Measurements from ENCODE around the gene SMIM28.

The SMIM28 gene

DNA sequence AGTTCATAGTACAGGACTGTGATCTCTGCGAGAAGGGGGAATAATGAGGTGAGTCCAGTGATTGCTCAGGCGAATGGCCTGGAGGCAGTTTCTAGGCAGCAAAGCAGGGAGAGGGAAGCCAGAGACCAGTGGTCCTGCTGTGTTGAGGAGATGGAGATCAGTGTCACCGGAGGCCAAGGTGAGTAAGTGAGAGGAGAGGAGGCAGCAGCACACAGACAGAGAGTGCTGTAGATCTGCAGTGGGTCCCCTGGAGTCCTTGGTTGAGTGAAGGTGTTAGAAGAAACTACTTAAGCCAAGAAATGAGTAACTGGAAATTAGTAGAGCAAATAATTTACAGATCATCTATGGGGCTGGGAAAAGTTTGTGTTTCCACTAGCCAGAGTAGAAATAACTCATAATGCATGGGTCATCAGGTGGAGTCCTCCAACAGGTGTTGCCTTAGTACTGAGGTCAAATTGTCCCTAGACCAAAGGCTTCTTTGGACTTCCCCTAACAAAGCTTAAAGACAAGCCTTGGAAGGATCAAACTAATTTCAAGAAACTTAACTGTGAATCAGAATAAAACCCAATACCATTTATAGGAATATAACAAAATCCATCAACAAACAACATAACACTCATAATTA lies 39.9 kb downstream of the SMIM28 start:
- H3K4me3 ChIP-seq (ENCODE audit: low read depth, low read length), result no peak overlapping the region
- TF ChIP-seq, protein P1, sequence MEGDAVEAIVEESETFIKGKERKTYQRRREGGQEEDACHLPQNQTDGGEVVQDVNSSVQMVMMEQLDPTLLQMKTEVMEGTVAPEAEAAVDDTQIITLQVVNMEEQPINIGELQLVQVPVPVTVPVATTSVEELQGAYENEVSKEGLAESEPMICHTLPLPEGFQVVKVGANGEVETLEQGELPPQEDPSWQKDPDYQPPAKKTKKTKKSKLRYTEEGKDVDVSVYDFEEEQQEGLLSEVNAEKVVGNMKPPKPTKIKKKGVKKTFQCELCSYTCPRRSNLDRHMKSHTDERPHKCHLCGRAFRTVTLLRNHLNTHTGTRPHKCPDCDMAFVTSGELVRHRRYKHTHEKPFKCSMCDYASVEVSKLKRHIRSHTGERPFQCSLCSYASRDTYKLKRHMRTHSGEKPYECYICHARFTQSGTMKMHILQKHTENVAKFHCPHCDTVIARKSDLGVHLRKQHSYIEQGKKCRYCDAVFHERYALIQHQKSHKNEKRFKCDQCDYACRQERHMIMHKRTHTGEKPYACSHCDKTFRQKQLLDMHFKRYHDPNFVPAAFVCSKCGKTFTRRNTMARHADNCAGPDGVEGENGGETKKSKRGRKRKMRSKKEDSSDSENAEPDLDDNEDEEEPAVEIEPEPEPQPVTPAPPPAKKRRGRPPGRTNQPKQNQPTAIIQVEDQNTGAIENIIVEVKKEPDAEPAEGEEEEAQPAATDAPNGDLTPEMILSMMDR (IDR thresholded peaks at IDR 0.05; ENCODE audit: low read depth, low read length), result no peak

DNA sequence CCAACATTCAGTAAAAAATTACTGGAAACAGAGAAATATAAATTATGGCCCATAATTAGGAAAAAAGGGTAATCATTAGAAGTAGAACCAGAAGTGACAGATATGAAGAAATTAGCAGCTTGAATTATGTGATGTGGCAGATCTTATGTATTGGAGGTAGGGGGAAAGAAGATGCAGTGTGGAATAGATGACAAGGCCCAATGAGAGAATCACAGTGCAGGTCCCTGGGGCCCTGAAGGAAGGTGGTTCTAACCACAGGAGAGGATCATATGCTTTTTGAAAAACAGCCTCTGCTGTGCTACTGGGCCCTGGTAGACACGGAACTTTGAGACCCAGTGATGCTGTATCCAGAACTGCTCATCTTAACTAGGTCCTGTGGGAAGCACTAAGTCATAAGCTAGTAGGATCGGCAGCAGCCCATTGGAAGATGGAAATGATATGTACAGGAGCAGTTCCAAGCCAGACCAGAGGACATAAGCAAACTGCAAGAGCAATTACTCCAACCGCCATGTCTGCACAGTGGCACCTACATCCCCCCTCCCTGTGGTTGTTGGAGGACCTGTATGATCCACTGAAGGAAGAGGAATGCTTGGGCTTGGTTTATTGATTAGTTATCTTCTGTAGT lies 40.5 kb downstream of the SMIM28 start:
- TF ChIP-seq, protein P1 (IDR thresholded peaks at IDR 0.05; ENCODE audit: low read depth, low read length), result no peak
- H3K4me3 ChIP-seq (ENCODE audit: low read depth, low read length), result no peak overlapping the region

DNA sequence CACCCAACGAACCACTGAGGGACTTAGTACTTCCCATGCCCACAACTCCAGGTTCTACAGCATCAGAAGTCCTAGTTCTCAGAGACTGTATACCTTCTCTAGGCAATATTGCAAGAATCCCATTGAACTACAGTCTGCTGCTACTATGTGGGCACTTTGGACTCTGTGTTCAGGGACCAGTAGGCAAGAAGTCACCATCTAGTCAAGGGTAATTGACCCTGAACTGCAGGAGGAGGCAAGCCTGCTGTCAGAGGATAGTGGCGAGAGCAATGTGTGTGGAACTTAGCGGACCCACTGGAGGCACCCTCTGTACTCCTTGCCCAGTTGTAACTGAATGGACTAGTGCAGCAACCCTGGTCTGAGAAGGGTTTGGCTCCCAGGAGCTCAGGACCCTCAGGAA lies 42.1 kb downstream of the SMIM28 start:
- no peak overlapping the region for H3K4me3 ChIP-seq (ENCODE audit: low read depth, low read length)
- TF ChIP-seq, protein P1 (IDR thresholded peaks at IDR 0.05; ENCODE audit: low read depth, low read length), result no peak

DNA sequence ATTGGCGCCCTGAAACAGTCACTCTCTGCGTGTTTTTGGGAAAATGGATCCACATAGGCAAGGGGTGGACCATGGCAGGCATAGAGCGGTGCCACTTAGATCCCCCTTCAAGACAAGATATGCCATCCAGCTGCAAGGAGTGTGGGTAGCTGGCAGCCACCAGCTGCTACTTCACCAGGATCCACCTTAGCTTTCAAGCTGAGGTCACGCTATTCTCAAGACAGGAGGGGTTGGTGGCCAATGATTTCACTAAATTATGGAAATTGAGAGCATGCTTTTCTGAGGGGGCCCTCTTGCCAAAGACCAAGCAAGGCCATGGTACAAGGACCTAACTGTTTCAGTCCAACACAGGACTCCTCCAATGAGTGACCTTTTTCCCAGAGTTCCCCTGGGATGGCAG lies 42.7 kb downstream of the SMIM28 start:
- H3K4me3 ChIP-seq (ENCODE audit: low read depth, low read length), result no peak overlapping the region
- TF ChIP-seq, protein P1 (IDR thresholded peaks at IDR 0.05; ENCODE audit: low read depth, low read length), result no peak

DNA sequence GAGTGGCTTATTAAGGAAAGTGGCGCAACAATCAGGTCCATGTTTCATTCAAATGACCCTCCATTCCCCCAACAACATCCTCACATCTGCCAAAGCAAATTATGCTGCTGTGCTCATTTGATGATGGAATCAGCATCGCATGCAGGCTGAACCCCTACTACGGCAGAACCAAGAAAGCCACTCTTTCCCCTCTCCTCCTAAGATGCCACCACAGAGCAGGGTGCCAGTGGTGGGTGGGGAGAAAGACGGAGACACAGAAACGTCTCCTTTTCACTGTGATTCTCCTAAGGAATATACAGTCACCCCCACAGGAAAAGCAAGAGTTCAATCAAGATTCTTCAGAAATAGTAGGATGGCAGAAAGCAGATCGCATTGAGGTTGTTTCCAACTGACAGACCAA lies 43.4 kb downstream of the SMIM28 start:
- H3K4me3 ChIP-seq (ENCODE audit: low read depth, low read length), result no peak overlapping the region
- TF ChIP-seq, protein P1 (IDR thresholded peaks at IDR 0.05; ENCODE audit: low read depth, low read length), result no peak

DNA sequence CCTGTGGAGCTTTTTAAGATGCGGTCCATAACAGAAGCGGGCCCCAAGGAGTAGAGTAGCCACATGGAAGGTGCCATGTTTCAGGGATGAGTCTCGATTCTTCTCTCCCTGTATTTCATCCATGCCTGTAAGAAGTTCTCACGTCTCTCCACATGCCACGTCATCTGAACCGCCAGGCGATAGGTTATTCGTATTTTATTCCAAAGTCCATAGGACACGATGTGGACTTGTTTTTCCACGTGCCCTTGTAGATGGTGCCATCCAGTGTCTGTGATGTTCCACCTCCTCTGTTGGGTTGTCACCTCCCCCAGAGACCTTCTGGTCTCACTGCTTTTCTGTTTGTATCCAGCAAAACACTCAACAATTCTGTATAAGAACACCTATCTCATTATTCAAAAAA lies 43.9 kb downstream of the SMIM28 start:
- TF ChIP-seq, protein P1 (IDR thresholded peaks at IDR 0.05; ENCODE audit: low read depth, low read length), result no peak

DNA sequence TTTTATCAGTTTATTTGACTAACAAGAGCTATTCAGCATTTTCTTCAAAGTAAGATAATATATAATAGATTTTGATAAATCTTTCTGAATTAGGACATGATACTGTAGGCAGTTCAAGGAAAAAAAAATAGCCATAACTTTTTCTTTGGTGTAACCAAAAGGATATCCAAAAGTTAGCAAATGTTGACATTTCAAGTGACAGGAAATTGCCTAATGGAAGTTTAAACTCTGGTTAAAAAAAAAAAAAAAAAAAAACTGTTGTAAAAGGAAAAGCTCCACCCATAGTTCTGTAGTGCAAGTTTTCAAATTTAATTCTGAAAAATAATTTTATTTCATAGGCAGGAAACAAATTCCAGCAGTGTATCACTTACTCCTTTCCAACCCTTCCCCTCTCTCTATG lies 45.2 kb downstream of the SMIM28 start:
- TF ChIP-seq, protein P1 (IDR thresholded peaks at IDR 0.05; ENCODE audit: low read depth, low read length), result no peak
- no peak overlapping the region for H3K4me3 ChIP-seq (ENCODE audit: low read depth, low read length)

More for the DNA sequence above, 43.9 kb downstream of the SMIM28 start:
- no peak overlapping the region for H3K4me3 ChIP-seq (ENCODE audit: low read depth, low read length)
